ENCODE results near the gene MDM2. TPM values are rescaled to one million over a fixed set of nuclear protein-coding genes. Genes with fewer than 3 reads are reported as not detected.

The MDM2 gene
- total RNA-seq, 1 experiment from 2014 or later: 159 TPM

DNA sequence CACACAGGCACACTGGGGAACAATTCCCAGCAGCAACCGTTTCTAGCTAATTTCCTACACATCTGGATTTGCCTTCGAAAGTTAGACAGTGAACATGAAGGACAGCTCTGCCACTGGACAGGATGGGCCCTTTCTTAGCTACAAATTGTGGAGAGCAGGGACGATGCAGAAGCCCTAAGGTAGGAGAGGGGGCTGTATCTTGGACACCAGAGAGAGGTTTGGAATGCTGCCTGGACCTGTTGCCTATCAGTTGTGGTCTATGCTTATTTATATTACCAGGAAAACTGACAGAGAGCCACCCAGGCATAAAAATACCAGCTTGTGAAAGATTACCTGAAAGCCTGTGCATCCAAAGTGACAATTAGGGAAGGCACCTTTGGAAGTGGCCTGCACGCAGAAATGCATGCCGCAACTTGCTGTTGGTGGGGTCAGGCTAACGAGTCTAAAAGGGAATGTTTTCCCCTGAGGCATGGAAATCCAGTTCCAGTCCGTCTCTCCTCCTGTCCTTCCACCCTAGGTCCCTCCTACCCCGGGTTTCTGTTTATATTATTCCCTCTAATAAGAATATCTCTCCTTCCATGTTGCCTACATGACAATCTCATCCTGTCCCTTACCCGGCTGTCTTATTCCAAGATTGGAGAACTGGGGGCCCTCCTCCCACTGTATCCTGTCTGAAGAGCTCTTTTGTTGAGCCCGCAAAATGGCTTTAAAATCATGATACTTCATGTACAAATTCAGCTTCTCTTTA, 60.2 kb downstream of the MDM2 start:
- no peak overlapping the region for H2BK120ac ChIP-seq (ENCODE audit: low read depth, low read length, poor library complexity, severe bottlenecking)
- H3K23me2 ChIP-seq (ENCODE audit: insufficient read length, low read depth, low read length, poor library complexity, severe bottlenecking): no peaks in the 10 kb centered on the region
- no peak overlapping the region for H3K9ac ChIP-seq (ENCODE audit: extremely low read depth, insufficient read length, low read length)
- H3K56ac ChIP-seq (ENCODE audit: insufficient read length, low read depth, low read length): no peak overlapping the region
- H2BK5ac ChIP-seq (ENCODE audit: insufficient read length, low read length): no peak overlapping the region
- H3K27ac ChIP-seq (ENCODE audit: insufficient read length, low read depth, low read length): no peak overlapping the region
- no peak overlapping the region for H4K91ac ChIP-seq (ENCODE audit: insufficient read length, low read depth, low read length)
- H2AK5ac ChIP-seq (ENCODE audit: insufficient read length, low read length): no peak overlapping the region
- no peaks in the 10 kb centered on the region for H3K27me3 Mint-ChIP-seq (ENCODE audit: low read depth)
- H2BK15ac ChIP-seq (ENCODE audit: low read depth, low read length): no peak overlapping the region
- H4K20me1 ChIP-seq (ENCODE audit: control insufficient read depth, insufficient read depth, insufficient read length): no peaks in the 10 kb centered on the region
- H3K4me2 ChIP-seq (ENCODE audit: insufficient read depth, insufficient read length, low read length): no peak overlapping the region
- H3K79me1 ChIP-seq (ENCODE audit: insufficient read depth, low read depth, low read length, poor library complexity, severe bottlenecking): no peaks in the 10 kb centered on the region
- no peaks in the 10 kb centered on the region for H3K9me3 Mint-ChIP-seq
- no peaks in the 10 kb centered on the region for H3K79me2 ChIP-seq (ENCODE audit: insufficient read depth, low read length)
- TF ChIP-seq, protein P1, sequence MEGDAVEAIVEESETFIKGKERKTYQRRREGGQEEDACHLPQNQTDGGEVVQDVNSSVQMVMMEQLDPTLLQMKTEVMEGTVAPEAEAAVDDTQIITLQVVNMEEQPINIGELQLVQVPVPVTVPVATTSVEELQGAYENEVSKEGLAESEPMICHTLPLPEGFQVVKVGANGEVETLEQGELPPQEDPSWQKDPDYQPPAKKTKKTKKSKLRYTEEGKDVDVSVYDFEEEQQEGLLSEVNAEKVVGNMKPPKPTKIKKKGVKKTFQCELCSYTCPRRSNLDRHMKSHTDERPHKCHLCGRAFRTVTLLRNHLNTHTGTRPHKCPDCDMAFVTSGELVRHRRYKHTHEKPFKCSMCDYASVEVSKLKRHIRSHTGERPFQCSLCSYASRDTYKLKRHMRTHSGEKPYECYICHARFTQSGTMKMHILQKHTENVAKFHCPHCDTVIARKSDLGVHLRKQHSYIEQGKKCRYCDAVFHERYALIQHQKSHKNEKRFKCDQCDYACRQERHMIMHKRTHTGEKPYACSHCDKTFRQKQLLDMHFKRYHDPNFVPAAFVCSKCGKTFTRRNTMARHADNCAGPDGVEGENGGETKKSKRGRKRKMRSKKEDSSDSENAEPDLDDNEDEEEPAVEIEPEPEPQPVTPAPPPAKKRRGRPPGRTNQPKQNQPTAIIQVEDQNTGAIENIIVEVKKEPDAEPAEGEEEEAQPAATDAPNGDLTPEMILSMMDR (conservative IDR thresholded peaks at IDR 0.05): no peak
- peaks cover 10 to 13% of the 10 kb centered on the region in 2 experiments for H3K4me1 Mint-ChIP-seq
- no peak overlapping the region for H3K23ac ChIP-seq (ENCODE audit: insufficient read length, low read depth, low read length)
- H3K36me3 Mint-ChIP-seq (ENCODE audit: insufficient read depth in 1 of 3, low read depth in 3 of 3): no peaks in the 10 kb centered on the region
- H3K4me1 ChIP-seq (ENCODE audit: insufficient read depth, low read length): no peaks in the 10 kb centered on the region; the same call in 1 of the 2 replicates
- no peak overlapping the region for H2AFZ ChIP-seq (ENCODE audit: low read length)
- H4K5ac ChIP-seq (ENCODE audit: insufficient read length, low read depth, low read length): no peak overlapping the region
- H3K14ac ChIP-seq (ENCODE audit: insufficient read depth, low read length): no peak overlapping the region
- no peaks in the 10 kb centered on the region for H3K9me3 ChIP-seq (ENCODE audit: control insufficient read depth, low read depth, low read length)
- H3K27me3 ChIP-seq (ENCODE audit: insufficient read depth, low read length): no peaks in the 10 kb centered on the region
- H3K4ac ChIP-seq (ENCODE audit: low read depth, low read length): no peak overlapping the region
- no peak overlapping the region for H3K4me3 Mint-ChIP-seq
- no peak overlapping the region for H2BK12ac ChIP-seq (ENCODE audit: insufficient read length, low read depth, low read length)
- DNase-seq: no peak
- no peak overlapping the region for H2BK20ac ChIP-seq (ENCODE audit: low read depth, low read length, poor library complexity, severe bottlenecking)
- no peak overlapping the region for H3T11ph ChIP-seq (ENCODE audit: low read length)
- WGBS (ENCODE audit: extremely low coverage, insufficient read length, low lambda C conversion rate): no CpG with 5 or more reads among the region's 10 CpGs
- H3K18ac ChIP-seq (ENCODE audit: insufficient read length, low read depth, low read length): no peak overlapping the region
- no peak overlapping the region for H4K8ac ChIP-seq (replicated peaks; ENCODE audit: insufficient read length, low read depth, low read length)
- H3K27ac Mint-ChIP-seq: no peak overlapping the region
